ENCODE data around the gene PYY.

- no peak for TF ChIP-seq CTCF (IDR thresholded peaks at IDR 0.05)
- TF ChIP-seq POLR2A (IDR thresholded peaks at IDR 0.05), result no peak
Observed at GRCh38 chr17:43970366-43970765, 16.6 kb upstream of the PYY start.
